Aorta (tissue), 5 donors: ENCODE results near the gene TBXA2R. TPM values are rescaled to one million over a fixed set of nuclear protein-coding genes. Genes with fewer than 3 reads are reported as not detected.
"Not testable (repeated sequence)": the region's sequence is repeated elsewhere in the genome, so short reads cannot be mapped to it uniquely, and the experiment has no call there.

Source experiments
- ATAC-seq: fragments of 200-7000 bp; cut with Tn5 transposase; one replicate; pipeline ENCODE4 v1.9.1; 2022; ENCODE audit warnings: moderate library complexity; ENCODE audit not compliant: low FRiP score
- DNase-seq, 2 donors: peaks; one replicate each; pipeline ENCODE4 v3.0.0-alpha.2; 2020
- H3K27ac ChIP-seq, 2 donors: one replicate each; pipeline ENCODE4 v1.5.1; 2013; ENCODE audit warnings: low read length in 2 of 2, mild to moderate bottlenecking in 2 of 2, moderate library complexity in 2 of 2, control low read depth in 1 of 2, inconsistent platforms in 1 of 2, low read depth in 1 of 2
- H3K27me3 ChIP-seq, 2 donors: one replicate each; pipeline ENCODE4 v1.6.1; 2013; ENCODE audit warnings: control low read depth in 1 of 2, low read length in 1 of 2, mild to moderate bottlenecking in 1 of 2, moderate library complexity in 1 of 2; ENCODE audit not compliant: insufficient read depth in 2 of 2, control insufficient read depth in 1 of 2
- H3K36me3 ChIP-seq, 2 donors: one replicate each; pipeline ENCODE4 v1.6.1; 2013; ENCODE audit warnings: control low read depth in 1 of 2, low read length in 1 of 2, mild to moderate bottlenecking in 1 of 2; ENCODE audit not compliant: insufficient read depth in 2 of 2, control insufficient read depth in 1 of 2
- H3K4me1 ChIP-seq, 2 donors: one replicate each; pipeline ENCODE4 v1.6.1; 2013; ENCODE audit warnings: low read length in 2 of 2, control low read depth in 1 of 2, mild to moderate bottlenecking in 1 of 2, moderate library complexity in 1 of 2; ENCODE audit not compliant: insufficient read depth in 2 of 2, control insufficient read depth in 1 of 2
- H3K4me3 ChIP-seq, 2 donors: one replicate each; pipeline ENCODE4 v1.5.1; 2013; ENCODE audit warnings: low read length in 2 of 2, control low read depth in 1 of 2, mild to moderate bottlenecking in 1 of 2
- H3K9me3 ChIP-seq: one replicate; pipeline ENCODE4 v1.6.1; 2013; ENCODE audit warnings: mild to moderate bottlenecking, low read length; ENCODE audit not compliant: control insufficient read depth
- WGBS, 2 donors: extraction: QIAGEN DNeasy Blood & Tissue Kit; methylation state at CpG; one replicate each; pipeline ENCODE4 v1.1.7; 2013; 5-methylcytosine and 5-hydroxymethylcytosine counted together
- intact Hi-C, 2 donors: fragments of 100-400 bp; cut with DNase I; formaldehyde crosslinking; loops; one replicate each; pipeline versions ENCODE4 v1.14.2 to v1.15.0; 2022
- polyA plus RNA-seq, 2 donors: library from polyadenylated mRNA; stranded (reverse); fragments of 200-250 nt; gene quantifications; one replicate each; pipeline ENCODE4 v1.2.3, GENCODE V29; 2013
- total RNA-seq, 2 donors: library from RNA; stranded (reverse); fragmentation: NEBNext Ultra II Directional; extraction: Animal tissue kit (Norgen Biotek cat#: 25700); gene quantifications; one replicate each; pipeline ENCODE4 v1.2.1, GENCODE V29; 2021
- donor health status: healthy with polysubstance abuse.
- donor health status: Bipolar disorder and iron deficiency.
- donor health status: DM: no; HTN: no; CAD: no.
- donor health status: DM: no; HTN: no; CAD: no.
- donor health status: DM: yes; HTN: yes; CAD: no.

The TBXA2R gene
- total and polyA plus RNA-seq, 4 donors = 9.6 to 40.5 (median 33.5) TPM

- intact Hi-C loops = not testable (repeated sequence)
Observed at GRCh38 chr19:3584036-3584802, 22.5 kb downstream of the TBXA2R start.

GRCh38 chr19:3581792-3582191 is 24.9 kb downstream of the TBXA2R start:
- DNase-seq, H3K4me3 ChIP-seq, H3K27me3 ChIP-seq, H3K27ac ChIP-seq, intact Hi-C loops, H3K4me1 ChIP-seq, ATAC-seq, H3K36me3 ChIP-seq, H3K9me3 ChIP-seq: not testable (repeated sequence)
- 95% methylated on average over 4 of the region's 4 CpGs for WGBS, 2 donors

More at GRCh38 chr19:3584036-3584802, 22.5 kb downstream of the TBXA2R start:
- H3K4me3 ChIP-seq, H3K27me3 ChIP-seq, DNase-seq, H3K27ac ChIP-seq, H3K4me1 ChIP-seq, H3K36me3 ChIP-seq, ATAC-seq, H3K9me3 ChIP-seq: not testable (repeated sequence)
- 84 to 86% methylated on average over 15 of the region's 15 CpGs for WGBS, 2 donors

- H3K27me3 ChIP-seq = no peaks in the 10 kb centered on the region
- WGBS, 2 donors = 27 to 31% methylated on average over 11 of the region's 11 CpGs
- no peaks in the 10 kb centered on the region for H3K36me3 ChIP-seq
- peaks cover 0 to 4% of the 10 kb centered on the region in 2 donors for H3K4me1 ChIP-seq
- intact Hi-C loops = no loop called here
- no peak overlapping the region for H3K4me3 ChIP-seq
- H3K9me3 ChIP-seq = no peaks in the 10 kb centered on the region
- no peak for ATAC-seq
- no peak overlapping the region for H3K27ac ChIP-seq
- DNase-seq = no peak
Observed at GRCh38 chr19:3580156-3580934, 26.3 kb downstream of the TBXA2R start.

GRCh38 chr19:3578390-3578789 is 28.3 kb downstream of the TBXA2R start:
- Histone ChIP-seq H3K4me3 (no peak overlapping the region), H3K9me3 (no peaks in the 10 kb centered on the region), H3K27ac (no peak overlapping the region), H3K4me1 (peaks cover 0 to 4% of the 10 kb centered on the region in 2 donors), H3K27me3 (no peaks in the 10 kb centered on the region), H3K36me3 (no peaks in the 10 kb centered on the region)
- WGBS, 2 donors = 87 to 89% methylated on average over 17 of the region's 17 CpGs
- ATAC-seq (no peak), DNase-seq (no peak)
- intact Hi-C loops = no loop called here

GRCh38 chr19:3577723-3578344 is 28.8 kb downstream of the TBXA2R start:
- Histone ChIP-seq H3K36me3 (no peaks in the 10 kb centered on the region), H3K4me3 (no peak overlapping the region), H3K9me3 (no peaks in the 10 kb centered on the region), H3K27ac (no peak overlapping the region), H3K4me1 (peaks cover 0 to 4% of the 10 kb centered on the region in 2 donors), H3K27me3 (no peaks in the 10 kb centered on the region)
- intact Hi-C loops = no loop called here
- WGBS, 2 donors = 89 to 91% methylated on average over 54 to 60 of the region's 60 CpGs
- ATAC-seq = no peak
- DNase-seq = peak in 1 of 2 donors; percentile 56

- intact Hi-C loops = no loop called here
- peaks cover 0 to 4% of the 10 kb centered on the region in 2 donors for H3K4me1 ChIP-seq
- no peak for ATAC-seq
- no peaks in the 10 kb centered on the region for H3K9me3 ChIP-seq
- WGBS, 2 donors = 33 to 35% methylated on average over 49 to 72 of the region's 78 CpGs
- H3K27me3 ChIP-seq = no peaks in the 10 kb centered on the region
- no peak overlapping the region for H3K27ac ChIP-seq
- DNase-seq = peak; percentile 79 to 86
- H3K36me3 ChIP-seq = no peaks in the 10 kb centered on the region
- H3K4me3 ChIP-seq = no peak overlapping the region
Observed at GRCh38 chr19:3576696-3577443, 29.8 kb downstream of the TBXA2R start.

GRCh38 chr19:3575949-3576673 is 30.6 kb downstream of the TBXA2R start:
- Histone ChIP-seq H3K9me3 (no peaks in the 10 kb centered on the region), H3K4me3 (no peak overlapping the region), H3K36me3 (no peaks in the 10 kb centered on the region), H3K27me3 (no peaks in the 10 kb centered on the region), H3K4me1 (peaks cover 0 to 4% of the 10 kb centered on the region in 2 donors), H3K27ac (no peak overlapping the region)
- intact Hi-C loops = no loop called here
- ATAC-seq = no peak
- DNase-seq = peak in 1 of 2 donors; percentile 50
- 85 to 89% methylated on average over 28 to 29 of the region's 29 CpGs for WGBS, 2 donors
